HG03575 (cell line): Measurements from ENCODE around the gene RERE.

Source experiments
- ATAC-seq: cut with Tn5 transposase; IDR thresholded peaks from one replicate; pipeline ENCODE4 v1.9.1; 2021; ENCODE audit not compliant: unreplicated experiment, insufficient number of reproducible peaks, low FRiP score; ENCODE audit errors: extremely low read depth

Gene RERE

DNA sequence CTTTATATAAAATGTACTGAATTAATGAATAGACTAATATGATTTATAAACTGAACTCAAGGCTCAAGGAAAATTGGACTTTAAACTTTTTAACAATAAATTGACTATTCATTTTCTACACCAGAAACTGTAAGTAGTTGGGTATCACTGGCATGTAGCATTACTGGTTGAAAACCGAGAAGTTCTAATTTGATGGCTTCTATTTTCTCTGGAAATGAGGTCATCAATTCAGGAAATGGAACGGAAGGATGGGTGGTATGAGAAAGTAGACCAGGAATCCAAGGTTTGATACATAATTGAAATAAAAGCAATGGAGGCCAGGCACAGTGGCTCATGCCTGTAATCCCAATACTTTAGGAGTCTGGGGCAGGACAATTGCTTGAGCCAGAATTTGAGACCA is 50.4 kb downstream of the RERE start:
- ATAC-seq = no peak

DNA sequence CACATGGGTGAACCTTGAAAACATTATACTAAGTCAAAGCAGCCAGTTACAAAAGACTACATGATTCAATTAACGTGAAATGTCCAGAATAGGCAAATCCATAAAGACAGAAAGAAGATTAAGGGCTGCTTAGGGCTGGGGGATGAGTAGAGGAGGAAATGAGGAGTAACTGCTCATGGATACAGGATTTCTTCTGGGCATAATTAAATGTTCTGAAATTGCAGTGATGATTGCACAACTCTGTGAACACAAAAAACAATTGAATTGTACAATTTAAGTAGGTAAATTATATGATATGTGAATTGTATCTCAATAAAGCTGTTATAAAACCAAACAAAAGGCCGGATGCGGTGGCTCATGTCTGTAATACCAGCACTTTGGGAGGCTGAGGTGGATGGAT is 52.2 kb downstream of the RERE start:
- no peak for ATAC-seq

DNA sequence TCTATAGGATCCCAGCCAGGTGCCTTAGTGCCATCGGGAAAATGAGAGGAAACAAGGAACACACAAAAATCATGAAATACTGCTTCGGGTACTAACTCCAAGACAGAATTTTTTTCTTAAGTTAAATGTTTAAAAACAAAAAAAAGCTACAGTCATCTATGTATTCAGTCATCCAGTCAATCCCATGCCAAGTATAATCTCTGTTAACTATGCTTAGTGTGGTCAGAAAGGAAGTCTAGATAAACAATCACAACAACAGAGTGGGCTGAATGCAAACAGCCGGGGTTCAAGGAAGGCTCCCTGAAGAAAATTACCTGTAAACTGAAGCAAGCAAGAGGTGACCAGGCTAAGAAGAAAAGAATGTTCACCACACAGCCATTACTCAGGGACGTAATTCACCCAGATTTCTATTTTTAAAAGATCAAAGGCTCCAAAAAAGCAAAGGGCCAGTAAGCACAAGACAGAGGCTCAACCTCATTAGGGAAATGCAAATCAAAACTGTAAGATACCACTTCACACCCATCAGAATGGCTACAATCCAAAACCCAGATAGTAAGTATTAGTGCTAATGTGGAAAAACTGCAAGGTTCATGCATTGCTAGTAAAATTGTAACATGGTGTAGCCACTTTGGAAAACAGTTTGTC is 53.0 kb downstream of the RERE start:
- ATAC-seq = no peak

DNA sequence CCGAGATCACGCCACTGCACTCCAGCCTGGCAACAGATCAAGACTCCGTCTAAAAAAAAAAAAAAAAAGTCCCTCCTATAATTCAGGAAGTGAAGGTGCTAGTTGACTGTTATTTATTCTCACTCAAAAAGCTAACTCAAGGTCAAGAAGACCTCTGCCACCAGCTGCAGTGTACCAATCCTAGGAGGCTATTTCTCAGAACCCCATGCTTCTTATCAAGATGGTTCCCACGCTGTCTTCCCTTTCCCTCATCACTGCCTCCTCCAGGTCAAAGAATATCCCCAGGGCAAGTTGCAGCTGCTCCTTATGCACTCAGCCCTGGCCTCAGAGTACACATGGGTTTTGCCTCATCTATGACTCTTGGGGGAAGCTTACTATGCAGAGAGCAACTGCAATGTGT is 53.6 kb downstream of the RERE start:
- no peak for ATAC-seq

DNA sequence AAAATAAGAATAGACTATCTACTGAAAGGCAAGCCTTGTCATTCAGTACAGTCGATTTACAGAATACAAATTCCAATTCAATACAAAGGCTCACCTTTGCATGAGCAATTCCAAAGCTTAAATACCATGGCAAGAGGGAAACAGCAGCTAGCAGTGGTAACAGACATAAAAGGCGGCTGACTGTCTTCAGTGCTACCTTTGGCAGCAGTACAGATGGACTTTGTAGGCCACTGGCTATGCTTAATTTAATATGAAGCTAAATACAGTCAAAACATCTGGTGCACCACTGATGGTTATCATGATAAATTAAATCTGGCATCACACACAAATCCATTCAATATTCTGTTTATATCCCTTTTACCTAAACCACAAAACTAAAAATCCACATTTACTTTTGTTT is 62.4 kb downstream of the RERE start:
- no peak for ATAC-seq

DNA sequence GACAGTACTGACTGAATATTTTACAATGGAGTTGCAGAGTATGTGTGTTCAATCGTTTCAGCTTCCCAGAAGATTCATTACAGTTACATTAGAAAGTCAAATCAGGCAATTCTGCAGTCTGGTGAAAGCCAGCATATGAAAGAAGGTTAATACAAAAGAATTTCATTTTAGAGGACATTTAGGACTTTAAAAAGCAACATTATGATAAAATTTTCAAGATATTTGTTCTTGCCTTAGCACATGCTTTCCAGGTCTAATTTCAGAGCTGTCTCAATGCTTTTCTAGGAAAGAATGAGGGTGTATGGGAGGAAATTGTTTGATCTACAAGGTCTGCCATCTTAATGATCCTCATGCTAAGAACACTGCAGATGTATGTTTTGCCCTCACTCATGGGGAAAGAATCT is 63.2 kb downstream of the RERE start:
- no peak for ATAC-seq

DNA sequence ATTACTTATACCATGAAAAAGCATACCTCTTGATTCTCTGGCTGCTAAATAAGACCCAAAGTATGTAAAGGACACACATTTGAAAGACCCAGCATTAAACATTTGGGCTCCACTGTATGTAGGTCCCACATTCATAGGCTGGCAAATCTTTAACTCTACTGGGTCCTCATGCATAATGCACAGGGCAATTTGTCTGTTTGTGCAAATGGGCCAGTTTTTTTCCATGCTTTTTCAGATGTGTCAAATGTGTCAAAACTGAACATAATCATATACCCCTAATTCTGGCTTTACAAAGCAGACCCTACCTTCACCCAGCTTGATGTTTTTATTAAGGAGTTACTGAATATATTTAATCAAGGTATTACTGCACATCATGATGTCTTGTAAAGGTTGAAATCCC is 63.7 kb downstream of the RERE start:
- no peak for ATAC-seq

DNA sequence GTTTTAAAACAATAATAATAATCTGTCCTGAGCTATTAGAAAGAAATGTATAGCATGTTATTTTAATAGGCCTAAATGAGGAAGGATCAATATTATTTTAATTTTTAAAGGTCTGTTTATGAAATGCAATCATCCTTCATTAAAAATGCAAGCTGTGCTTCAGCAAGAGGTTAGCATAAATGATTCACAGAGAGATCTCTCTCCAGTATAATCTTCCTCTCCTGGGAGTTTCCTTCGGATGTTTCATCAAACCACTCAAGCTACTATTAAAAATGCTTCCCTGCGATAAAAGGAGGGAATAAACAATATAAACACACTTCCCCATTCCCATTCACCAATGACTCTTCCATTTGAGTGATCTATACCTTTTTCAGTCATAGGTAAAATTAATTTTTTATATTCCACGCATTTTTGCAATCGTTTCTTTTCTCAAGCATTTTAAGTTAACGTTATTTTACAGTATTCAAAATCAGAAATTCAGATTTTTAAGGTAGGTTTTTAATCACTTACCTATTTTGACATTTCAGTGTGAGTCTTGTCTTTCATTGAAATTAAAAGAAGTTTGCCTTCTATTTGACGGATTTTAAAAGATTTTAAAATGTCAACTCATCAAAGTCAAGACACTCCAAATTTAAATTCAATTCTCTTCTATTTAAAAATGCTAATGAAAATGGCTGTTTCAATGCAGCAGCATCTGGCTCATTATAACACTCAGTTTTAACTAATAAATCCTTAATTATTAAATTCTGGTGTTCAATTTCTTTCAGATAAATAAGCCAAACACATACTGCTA is 64.3 kb downstream of the RERE start:
- ATAC-seq = no peak

DNA sequence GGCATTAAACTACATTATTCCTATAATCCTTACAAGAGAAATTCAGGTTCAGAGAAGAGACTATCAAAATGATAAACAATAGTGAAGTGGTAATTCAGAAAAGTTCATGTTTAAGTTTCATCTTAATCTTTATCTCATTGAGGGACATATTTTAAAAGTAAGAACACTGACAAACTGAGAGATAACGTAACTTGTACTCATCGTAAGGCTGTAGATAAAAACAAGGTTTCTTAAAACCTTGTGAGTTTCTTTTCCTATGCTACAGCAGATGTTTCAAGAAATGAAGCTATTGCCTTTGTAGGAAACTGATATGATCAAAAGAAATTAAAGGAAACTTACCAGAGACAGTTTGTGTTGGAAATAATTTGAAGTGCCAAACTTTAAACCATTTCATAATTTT is 65.0 kb downstream of the RERE start:
- ATAC-seq = no peak

DNA sequence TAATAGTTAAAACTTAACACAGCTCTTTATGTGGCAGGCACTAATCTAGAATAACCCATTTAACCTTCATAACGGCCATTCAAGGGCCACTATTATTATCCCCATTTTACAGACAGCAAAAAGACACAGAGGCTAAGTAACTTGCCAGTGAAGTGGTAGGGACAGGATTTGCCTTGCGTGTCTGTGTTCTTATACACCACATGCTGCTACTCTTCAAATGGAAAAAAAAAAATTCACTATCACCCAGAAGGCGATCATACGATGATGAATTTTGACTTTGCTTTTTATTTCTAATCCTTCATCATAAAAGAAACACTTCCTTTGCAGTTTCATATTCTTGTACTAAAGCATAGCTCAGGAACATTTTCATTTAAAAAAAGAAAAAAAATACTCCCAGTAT is 65.5 kb downstream of the RERE start:
- no peak for ATAC-seq

DNA sequence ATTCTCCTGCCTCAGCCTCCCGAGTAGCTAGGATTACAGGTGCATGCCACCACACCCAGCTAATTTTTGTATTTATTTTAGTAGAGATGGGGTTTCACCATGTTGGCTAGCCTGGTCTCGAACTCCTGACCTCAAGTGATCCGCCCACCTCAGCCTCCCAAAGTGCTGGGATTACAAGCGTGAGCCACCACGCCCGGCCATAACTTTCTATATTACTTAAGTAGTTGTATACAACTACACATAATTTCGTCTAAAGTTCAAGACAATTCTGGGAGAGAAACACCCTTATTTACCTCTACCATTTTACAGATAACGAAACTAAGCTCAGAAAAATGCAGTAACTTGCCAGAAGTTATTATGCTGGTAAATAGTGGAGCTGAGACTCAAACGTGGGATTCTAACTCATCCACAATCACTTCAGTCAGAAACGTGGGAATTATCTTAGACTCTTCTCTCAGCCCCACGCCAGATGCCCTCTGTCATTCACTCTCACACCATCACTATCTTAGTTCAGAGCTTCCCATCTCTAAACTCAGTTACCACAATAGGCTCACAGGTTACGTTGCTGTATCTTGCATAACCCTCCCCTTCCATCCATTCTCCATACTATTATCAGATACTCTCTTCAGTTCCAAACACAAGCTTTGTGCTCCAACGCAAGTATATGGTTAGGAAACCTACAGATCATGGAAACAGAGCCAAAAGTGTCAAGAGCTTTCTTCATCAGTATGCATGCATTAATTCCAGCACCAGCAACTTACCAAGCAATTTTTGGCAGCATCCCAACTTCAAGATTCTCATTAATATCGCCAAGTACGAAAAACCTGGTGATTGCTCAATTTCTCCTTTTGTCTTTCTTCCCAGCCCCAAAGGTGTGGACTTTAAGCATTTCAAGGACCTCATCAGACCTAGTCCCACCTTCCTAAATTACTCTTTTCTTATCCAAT is 69.3 kb downstream of the RERE start:
- no peak for ATAC-seq

DNA sequence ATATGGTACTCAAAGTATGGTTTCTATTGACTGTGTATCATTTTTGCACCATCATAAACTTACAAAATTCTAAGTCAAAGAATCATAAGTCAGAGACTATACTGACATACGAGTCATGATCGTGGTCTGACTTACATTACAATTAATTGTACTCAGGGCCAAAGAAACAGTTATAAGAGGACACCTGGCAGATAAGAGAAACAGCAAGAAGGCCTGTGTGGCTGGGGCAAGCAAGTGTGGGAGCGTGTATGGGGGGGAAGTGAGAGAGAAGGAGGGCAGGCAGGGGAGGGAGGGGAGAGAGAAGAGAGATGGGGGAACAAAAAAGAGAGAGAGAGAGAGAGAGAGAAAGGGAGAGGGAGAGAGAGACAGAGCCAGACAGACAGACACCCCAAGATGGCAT is 70.9 kb downstream of the RERE start:
- ATAC-seq = no peak

DNA sequence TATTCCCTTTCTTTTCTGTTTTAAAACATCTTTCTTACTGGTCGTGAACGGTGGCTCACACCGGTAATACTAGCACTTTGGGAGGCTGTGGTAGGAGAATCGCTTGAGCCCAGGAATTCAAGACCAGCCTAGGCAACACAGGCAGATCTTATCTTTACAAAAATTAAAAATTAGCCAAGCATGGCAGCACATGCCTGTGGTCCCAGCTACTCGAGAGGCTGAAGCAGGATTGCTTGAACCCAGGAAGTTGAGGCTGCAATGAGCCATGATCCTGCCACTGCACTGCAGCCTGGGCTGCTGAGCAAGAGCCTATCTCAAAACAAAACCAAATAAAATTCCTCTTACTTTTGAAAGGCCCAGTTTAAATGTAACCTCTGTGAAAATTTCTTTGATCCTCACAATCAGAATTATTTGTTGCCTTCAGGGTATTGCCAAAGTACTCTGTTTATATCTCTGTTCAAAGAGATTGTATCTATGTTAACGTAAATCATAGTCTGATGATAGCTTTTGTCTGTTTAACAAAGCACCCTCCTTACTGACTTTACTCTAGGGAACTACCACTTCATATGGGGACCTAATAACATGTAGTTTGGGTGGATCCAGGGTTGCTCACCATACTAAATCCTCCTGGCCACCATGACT is 71.6 kb downstream of the RERE start:
- no peak for ATAC-seq

DNA sequence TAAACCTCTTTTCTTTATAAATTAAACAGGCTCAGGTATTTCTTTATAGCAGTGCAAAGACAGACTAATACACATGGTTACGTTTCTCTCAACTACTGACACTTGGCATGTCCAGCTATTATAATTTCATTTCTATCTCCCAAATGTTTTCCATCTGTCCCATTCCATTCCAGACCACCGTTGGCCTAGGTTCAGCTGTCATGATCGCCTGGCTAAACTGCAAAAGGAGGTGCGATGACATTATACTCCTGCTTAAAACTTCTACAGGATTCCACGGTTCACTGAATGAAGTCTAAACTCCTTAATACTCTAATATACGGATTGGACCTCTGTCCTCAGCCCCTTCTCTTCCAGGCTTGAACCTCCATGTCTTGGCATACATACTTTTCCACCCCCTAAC is 72.1 kb downstream of the RERE start:
- no peak for ATAC-seq

DNA sequence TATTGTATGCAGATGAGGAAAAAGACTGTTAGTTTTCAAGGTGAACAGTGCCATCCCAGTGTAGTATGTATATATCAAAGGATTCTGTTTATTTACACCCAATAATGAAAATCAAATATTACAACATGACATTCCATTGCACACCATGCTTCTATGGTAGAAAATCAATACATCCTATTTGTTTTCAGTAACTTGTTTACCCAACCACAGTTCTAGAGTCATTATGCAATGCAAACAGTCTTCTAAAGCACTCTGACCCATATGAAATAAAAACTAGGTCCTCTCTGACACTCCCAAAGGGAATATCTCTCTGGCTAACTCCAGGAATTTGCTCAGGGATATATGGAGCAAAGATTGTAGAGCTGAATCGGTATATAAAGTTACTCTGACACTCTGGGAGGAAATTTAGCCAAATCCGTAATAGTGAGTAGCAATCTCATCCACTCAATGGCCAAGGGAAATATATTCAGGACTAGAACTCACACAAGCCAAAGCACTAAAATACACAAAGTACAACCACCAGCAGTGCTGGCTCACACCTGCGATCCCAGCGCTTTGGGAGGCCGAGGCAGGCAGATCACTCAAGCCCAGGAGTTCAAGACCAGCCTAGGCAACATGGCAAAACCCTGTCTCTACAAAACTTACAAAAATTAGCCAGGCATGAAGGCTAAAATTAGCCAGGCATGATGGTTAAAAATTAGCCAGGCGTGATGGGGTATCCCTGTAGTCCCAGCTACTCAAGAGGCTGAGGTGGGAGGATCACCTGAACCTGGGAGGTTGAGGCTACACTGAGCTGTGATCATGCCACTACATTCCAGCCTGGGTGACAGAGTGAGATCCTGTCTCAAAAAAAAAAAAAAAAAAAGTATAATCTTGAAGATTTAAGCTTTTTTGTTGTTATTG is 75.2 kb downstream of the RERE start:
- no peak for ATAC-seq

DNA sequence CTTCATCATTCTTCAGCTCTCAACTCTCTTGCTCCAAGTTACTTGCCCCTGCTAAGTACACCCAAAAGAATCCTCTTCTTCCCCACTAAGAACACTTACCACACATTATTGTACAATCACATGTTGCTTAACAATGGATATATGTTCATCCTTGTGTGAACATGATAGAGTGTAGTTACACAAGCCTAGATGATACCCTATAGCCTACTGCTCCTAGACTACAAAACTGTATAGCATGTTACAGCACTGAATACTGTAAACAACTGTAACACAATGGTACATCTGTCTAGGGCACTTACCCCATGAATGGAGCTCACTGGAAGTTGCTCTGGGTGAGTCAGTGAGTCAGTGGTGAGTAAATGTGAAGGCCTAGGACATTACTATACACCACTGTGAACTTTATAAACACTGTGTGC is 77.4 kb downstream of the RERE start:
- ATAC-seq = no peak

DNA sequence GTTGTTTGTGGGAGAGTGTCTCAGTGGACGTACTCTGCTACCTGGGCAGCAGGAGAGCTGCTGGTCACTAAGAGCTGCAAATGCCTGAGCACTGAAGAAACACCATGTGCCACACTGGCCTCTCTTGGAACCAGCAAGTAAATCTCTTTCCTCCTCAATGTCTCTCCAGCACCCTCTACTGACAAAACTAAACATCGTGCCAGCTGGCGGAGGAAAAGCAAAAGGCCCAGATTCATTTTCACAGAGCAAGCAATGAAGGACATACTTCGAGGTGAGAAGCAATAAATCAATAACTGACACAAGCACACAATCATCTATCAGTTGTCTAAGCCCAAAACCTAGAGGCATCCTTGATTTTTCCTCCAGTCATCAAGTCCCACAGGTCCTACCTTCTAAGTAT is 78.1 kb downstream of the RERE start:
- ATAC-seq = no peak

DNA sequence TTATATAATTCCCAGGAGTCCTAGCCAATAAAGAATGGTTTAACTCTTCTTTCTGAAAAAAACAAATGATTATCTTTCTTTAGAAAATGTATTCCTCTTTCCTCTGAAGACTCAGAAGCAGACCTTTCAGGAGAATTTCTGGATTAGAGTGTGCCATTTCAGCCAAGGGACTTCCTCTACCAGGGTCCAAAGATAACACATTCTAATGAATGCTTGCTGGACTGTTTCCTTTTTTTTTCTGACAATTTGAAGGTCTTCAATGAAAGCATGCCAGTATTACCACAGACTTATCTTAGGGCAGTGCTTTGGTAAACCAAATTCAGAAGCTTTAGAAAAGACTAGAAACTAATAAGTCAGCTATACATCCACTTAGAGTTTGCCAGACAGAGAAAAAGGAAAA is 80.5 kb downstream of the RERE start:
- no peak for ATAC-seq
